Measurements from ENCODE around the gene USP21. TPM values are rescaled to one million over a fixed set of nuclear protein-coding genes. Genes with fewer than 3 reads are reported as not detected.
A peak's percentile ranks its signal among the peaks of the same experiment; 100 is the strongest.

Gene USP21
- total RNA-seq, 1 donor from 2014 or later = 3.3 TPM

DNA sequence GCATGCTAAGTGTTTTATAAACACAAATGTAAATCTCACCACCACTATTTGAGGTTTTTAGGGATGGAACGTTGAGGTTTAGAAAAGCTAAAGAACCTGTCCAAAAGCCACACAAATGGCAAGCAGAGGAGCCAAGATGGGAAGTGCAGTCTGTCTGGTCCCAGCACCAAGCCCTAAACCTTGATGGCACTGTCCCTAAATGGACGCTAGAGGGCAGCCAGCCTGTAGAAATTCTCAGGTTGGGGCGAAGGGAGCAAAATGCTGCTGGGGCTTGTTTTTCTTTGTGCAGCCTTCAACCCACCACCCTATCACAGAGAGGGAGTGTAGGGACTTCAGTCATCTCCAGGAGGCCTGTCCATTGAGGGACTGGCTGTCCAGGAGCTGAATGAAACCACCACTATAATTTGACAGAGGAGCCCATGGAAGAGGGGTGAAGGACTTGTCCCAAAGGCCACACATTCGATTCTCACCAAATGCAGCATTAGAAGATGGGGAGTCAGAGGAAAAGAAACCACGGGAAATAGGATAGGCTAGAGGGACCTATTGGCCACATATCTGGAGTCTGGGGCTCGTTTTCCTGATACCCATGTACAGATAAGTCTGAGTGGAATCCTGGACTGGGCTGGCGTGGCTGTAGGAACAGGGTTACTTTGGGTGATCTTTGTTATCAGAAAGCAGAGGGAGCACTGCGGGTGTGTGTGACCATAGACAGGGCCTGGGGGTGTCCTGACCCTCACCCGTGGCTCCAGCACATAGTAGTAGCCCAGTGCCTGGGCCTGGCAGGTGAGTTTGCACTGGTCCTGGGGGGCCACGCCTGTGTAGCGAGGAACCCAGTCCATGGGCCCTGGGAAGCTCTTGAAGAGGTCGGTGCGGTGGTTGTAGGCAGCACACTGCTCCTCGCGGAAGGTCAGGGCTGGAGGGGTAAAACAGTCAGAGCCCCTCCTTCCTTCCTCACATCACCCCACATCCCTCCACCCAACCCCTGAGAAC, 33.5 kb downstream of the USP21 start:
- peak; percentile 48 to 79 for DNase-seq (ENCODE audit: low read depth in 2 of 2)

DNA sequence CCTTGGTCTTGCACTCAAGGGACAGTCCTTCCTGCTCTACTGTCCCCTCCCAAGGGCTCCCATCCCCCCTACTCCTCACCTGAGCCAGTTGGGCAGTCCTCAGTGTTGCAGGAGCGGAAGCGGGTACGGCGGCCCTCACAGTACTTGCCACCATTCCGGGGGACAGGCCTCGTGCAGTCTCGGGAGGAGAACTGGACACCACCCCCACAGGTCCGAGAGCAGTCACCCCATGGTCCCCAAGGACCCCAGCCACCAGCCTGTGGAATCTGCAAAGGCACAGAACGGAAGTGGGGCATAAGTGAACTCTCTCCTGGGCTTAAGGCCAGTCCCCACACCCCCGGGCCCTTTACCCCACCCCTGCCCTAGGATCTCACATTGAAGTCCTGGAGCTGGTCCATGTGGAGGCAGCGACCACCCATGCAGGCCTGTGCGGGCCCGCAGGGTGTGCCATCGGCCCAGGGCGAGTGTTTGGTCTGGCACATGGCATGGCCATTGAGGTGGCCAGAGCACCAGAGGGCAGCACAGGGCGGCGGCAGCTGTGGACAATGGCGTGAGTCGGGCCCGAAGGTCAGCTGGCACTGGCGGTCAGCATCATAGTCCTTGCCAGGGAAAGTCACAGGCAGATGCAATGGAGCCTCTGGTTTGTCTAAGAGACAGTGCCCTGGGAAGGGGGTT, 34.4 kb downstream of the USP21 start:
- DNase-seq (ENCODE audit: low read depth in 2 of 2) = peak in 1 of 2 donors; percentile 55

DNA sequence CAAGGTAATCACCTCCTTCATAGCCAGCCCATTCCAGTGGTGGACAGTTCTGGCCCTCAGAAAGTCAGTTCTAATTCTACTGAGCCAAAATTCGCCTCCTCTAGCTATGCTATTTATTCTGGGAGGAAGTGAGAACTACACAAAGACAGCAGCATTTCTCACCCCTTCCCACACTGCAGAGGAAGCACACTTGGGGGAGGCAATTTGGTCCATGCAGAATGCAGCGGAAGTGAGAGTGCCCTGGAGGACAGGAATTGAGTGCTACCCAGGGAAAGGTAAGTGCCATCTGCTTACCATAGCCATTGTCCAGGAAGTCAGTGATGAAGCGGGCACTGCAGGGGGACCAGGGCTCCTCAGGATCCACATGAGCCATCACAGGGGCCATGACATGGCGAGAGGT, 35.9 kb downstream of the USP21 start:
- no peak for DNase-seq (ENCODE audit: low read depth in 2 of 2)

DNA sequence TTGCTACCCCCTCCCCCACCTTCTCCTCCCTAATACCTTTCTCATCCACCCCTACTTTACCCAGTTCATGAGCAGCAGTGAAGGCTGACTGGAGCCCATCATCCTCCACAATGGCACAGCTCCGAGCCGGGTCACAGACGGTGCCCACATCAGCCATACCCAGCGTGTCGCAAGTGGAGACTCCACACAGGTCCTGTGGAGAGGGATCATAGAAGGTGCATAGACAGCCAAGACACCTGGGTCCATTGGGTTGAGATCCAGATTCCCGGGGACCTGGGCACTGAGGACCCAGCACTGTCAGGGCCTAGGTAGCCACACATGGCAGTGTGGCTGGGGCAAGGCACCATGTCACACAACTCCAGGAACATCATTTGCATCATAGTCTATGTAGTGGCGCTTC, 36.8 kb downstream of the USP21 start:
- no peak for DNase-seq (ENCODE audit: low read depth in 2 of 2)

DNA sequence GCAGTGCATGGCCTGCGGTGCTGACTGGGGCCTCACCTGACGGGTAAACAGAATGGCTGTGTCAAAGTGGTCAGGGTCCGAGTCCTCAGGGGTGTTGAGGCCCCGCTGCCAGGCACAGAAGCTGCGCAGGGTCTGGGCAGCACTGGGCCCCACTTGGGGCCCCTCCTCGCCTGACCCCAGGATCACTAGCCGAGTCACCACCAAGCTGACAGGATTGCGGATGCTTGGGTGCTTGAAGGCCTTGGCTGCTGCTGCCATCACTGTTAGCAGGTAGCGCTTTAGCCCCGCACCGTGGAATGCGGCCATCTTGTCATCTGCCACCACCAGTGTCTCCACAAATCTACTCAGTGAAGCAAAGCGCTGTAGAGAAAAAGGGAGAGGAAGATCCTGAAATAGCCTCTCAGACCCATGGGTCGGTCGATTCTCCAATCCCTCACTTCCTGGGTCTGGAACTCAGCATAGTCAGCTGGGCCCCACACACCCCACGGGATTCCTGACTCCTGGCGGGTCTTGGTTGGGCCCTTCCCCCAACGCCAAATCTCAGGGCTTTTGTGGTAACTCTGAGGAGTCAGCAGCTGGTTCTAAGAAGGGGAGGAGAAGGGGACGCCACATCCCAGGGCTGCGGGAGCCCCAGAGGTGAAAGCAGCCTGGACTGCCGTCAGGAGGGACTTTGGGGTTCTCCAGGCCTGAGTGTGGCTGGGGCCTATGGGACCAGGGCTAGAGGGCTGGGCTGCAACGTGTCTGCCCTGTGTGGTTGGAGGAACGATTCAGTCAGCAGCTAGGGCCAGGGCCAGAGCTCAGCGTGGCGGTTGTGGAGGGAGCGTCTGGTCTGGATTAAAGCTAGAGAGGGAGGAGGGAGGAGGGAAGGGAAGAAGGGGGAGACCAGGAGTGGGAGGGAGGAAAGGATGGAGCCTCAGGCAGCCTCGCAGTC, 37.5 kb downstream of the USP21 start:
- peak in 1 of 2 donors; percentile 32 for DNase-seq (ENCODE audit: low read depth in 2 of 2)

DNA sequence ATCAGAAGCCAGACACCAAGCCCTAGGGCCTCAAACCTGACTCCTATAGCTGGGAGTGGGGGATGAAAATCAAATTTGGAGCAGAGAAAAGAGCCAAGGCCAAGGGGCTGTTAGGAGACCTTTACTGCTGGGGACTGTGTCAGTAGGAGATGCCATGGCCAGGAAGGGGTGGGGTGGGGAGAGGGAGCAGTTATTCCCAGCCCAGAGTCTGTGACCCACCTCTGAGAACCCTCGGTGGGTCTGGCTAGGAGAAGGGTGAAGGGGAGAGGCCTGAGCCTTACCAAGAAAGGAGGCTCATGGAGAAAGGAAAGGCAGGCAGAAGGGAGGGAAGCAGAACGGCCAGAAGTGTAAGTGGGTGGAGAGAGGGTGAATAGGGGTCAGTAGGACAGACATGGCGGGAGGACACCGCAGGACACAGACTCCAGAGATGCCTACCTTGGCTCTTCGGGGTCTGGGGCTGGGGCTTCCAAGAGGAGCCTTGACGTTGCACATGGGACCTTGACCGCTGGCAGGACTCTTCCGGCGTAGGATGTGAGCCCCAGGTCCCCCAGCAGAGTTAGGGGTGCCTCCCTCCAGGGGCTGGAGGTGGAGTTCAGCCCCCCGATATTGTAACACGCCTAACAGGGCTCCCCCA, 38.4 kb downstream of the USP21 start:
- DNase-seq (ENCODE audit: low read depth in 2 of 2) = no peak

DNA sequence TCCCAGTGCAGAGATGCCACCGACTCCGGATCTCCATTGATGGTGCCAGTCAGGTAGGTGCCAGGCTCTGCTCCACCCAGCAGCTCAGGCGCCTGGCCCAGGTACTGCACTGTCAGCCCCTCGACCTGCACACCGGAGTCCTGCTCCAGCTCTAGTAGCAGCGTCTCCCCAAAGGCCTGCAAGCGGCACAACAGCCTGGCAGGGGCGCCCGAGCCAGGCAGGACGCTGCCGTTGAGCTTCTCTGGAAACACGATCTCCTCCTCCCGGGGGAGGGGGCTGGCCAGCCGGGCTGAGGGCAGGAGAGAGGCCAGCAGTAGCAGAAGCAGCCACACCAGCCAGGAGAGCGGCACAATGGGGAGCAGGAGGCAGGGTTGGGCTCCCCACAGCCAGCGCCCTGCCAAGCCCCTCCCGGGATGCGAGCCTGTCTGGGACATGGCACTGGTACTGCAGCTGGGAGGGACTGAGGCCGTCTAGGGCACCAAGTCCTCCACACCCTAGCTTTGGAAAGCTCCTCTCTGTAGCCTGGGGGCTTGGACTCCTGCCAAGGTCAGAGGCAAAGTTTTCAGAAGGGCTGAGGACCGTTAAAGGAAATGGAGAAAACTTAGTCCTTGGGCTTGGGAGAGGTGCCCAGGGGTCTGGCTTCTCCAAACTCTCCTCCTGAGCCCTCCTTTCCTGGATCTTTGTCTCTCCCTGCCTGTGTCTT, 39.0 kb downstream of the USP21 start:
- DNase-seq (ENCODE audit: low read depth in 2 of 2) = peak in 1 of 2 donors; percentile 46

DNA sequence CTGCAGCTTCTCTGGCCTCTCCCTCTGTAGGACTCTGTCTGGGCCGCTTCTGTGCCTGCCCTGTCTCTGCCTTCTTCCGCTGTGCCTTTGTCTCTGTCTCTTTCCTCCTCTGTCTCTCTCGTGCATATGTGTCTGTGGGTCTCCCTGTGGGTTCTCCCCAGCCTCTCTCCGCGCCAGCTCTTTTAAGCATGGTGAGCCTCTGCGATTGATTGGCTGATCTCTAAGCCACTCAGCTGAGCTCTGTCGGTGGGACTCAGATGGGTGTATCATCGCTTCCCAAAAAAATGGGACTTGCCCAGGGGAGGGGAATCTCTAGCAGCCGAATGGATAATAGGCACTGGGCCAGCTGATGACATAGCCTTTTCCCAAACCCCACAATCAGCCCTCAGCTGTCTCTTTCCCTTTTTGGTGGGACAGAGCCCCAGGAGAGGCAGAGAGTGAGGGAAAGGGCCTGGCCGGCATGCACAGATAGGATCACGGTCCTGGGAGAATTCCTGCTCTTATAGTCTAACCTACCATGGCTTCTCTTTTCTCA, 39.7 kb downstream of the USP21 start, which contains the start of gene ADAMTS4:
TSS of gene ADAMTS4 (minus strand) at position 158 of the 535 bp plus-strand sequence. CDS start 427 bp downstream, outside the sequence.
- peak; percentile 68 to 74 for DNase-seq (ENCODE audit: low read depth in 2 of 2)

DNA sequence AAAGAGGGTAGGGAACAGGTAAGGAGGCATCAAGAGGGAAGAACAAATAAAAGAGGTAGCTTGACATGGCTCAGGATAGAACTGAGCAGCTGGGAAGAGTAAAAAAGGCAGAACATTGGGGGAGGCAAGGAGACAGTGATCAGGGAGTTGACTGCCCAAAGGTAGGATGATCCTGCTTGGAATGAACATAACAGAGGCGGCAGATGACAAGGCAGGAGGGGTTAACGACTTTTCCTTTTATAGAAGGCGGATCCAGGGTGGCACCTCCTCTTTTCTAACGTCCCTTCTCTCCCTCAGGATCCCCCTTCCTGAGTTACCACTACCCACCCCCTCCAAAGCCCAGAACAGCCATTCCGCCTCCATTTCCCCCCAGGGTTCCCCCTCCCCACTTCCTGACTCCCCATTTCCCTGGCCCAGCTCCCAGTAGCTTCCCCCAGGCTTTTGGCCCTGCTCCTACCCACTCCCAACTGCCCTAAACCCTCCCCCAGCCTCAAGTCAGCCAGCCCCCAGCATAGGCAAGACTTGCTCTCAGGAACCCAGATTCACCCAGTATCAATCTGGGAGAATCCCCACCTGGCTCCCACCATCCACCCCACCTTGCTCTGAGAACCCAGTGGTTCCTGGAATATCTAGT, 40.3 kb downstream of the USP21 start:
- DNase-seq (ENCODE audit: low read depth in 2 of 2) = peak in 1 of 2 donors; percentile 30

DNA sequence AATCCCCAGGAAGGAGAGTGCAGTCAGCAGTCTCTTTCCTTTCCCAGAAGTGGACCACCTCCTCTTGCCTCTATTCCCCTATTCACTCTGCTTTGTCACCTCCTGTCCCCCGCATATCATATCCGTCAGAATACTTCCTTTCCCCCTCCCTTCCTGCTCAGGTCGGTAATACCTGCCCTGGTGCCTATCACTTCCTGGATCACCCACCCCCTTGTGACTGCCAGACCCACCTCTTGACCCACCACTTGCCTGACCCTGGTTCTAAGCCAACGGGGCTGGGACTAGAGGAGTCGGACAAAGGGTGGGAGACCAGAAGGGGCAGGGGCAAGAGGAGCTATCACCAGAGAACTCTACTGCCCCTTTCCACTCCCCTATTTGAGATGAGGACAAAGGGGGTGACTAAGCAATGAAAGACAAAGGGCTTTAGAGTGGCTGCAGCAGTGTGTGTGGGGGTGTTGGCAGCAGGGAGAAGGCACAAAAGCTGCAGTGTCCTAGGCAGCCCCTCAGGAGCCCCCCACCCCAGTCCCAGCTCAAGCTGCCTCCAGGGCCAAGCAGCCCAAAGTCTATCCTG, 41.2 kb downstream of the USP21 start:
- peak in 1 of 2 donors; percentile 50 for DNase-seq (ENCODE audit: low read depth in 2 of 2)

DNA sequence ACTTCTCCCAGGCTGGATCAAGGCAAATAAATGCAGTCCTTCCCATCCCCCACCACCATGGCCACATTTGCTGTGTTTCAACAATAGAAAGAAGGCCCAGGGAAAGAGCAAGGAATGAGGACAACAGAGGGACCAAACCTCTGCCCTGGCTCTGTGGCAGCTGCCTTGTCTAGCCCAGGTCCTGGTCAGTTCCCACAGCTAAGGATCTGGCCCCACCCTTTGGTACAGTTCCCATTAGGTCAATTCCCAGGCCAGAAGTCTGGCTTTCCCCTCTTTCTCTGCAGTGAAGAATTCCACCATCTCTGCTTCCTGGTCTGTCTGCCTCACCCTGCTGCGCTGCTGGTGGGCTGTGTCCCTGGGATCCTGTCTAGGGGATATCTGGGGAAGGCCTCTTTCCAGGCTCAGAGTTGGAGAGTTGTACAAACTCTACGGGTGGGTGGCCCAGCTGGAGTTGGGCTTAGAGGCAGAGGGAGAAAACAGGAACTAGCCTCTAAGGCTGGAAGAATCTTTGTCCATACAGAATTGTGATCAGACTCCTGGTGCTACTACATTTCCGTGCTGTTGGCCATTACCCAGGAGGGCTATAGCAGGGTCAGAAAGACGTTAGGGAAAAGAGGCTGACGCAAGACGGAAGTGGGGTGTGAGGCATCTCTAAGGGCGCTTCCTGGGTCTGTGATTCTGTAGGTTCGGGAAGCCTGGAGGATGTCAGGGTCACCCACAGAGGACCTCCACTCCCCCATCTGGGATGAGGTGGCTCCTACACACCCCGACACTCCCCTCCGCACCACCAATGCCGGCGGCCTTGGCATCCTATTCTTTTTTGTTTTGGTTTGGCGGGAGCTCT, 41.9 kb downstream of the USP21 start:
- DNase-seq (ENCODE audit: low read depth in 2 of 2) = peak in 1 of 2 donors; percentile 79

DNA sequence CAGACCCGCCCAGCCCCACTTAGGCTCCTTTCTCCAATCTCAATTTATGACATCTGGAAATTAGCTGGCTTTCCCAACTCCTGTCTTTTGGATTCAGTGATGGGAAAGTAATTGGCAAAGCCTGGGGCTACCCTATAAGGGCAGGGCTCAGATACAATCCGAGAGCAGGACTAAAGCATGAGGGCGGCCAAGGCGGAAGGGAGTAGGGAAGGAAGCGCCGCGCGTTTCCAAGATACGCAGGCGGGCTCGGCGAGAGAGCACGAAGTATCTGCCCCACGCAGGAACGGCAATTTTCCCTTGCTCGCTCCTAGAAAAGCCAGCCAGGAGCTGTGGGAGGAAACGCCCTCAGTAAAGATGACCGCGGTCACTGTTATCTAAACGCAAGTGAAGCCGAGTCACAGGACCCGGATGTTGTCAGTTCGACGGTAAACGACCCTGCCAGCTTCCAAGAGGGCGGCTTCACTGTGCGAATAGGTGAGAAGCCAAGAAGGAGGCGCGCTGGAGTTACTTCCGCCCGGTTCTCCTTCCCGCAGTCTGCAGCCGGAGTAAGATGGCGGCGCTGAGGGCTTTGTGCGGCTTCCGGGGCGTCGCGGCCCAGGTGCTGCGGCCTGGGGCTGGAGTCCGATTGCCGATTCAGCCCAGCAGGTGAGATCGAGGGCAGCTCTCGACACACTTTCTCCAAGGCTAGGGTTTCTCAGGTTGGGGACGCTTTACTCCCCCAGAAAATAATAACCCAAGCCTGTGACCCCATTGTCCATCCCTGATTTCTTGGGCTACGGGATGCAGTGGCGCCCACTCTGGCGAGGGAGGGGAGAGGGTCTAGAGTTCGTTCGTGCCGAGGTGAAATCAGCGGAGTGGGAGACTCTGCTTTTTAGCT, 42.8 kb downstream of the USP21 start, which contains the start of gene NDUFS2:
TSS of gene NDUFS2 (plus strand) at position 532 of the 877 bp plus-strand sequence. CDS start at position 551, 19 bp downstream.
- DNase-seq (ENCODE audit: low read depth in 2 of 2) = peak; percentile 98 to 99

DNA sequence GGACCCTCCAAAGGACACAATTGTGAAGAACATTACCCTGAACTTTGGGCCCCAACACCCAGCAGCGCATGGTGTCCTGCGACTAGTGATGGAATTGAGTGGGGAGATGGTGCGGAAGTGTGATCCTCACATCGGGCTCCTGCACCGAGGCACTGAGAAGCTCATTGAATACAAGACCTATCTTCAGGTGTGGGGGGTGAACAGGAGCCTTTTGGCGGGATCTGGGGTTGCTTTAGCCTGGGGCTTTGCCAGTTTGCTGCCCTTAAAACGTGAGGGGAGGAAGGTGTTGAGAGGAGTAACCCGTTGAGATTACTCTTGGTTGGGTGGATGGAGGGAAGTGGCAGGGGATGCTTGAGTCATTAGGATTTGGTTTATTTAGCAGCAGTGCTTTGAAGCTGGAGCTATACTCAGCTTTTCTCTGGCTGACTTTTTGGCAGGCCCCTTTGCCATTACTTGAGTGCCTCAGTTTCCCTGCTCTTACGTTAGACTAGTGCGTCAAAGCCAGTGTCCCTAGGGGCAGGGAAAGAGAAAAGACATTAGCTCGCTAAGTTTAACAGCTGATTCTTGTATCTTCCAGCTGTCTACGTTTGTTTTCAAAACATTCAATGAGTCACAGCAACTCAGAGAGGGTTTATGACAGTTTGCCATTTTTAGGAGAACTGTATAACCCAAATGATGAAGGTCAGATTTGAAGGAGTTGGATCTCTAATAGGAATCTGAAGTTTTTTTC, 47.3 kb downstream of the USP21 start:
- no peak for DNase-seq (ENCODE audit: low read depth in 2 of 2)

DNA sequence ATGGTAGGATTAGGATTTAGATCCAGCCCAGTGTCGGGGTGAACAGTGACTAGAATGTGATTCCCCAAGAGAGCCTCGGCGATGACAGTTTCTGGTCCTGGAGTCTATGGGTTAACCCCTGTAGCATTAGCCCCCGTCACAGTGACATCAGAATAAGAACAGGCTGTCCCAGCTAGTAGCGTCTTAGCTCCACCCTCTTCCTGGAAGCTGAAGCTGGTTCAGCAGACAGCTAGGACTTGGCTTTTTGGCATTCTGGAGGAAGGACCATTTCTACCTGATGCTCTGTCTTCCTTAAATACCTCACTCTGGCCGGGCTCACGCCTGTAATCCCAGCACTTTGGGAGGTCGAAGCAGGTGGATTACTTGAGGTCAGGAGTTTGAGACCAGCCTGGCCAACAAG, 47.9 kb downstream of the USP21 start:
- DNase-seq (ENCODE audit: low read depth in 2 of 2) = no peak

DNA sequence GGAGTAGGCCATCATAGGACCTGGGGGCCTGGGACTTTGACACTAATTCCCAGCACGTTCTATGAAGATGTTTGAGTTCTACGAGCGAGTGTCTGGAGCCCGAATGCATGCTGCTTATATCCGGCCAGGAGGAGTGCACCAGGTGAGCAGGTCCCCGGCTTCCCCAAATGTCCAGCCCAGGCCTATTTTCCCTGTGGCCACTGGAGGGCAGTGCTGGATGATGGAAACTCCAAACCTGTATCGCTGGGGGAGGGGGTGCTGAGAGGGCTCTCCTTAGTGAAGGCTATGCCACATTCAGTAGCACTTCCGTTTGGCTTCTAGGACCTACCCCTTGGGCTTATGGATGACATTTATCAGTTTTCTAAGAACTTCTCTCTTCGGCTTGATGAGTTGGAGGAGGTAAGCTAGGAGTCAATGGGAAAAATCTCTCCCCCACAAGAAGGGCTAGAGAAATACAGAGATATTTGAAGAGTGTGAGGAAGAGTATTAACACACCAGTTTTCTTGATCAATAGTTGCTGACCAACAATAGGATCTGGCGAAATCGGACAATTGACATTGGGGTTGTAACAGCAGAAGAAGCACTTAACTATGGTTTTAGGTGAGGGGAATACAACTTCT, 50.6 kb downstream of the USP21 start:
- peak; percentile 42 to 73 for DNase-seq (ENCODE audit: low read depth in 2 of 2)

DNA sequence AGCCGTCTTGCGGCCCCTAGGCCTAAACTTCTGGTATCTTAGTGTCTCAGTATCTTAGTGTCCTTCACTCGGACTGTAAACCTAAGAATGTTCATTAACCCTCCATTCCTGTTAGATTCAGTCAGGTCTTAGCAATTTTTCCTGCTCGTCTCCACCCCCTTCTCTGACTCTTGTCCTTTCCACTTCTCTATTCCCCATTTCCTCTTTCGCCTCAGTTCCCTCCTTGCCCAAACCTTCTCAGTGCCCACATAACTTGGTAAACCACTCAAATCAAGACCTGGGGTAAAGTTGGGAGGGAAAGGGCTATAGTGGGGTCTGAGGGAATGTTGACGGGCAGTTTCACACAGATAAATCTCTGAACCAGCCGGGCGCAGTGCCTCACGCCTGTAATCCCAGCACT, 55.1 kb downstream of the USP21 start:
- no peak for DNase-seq (ENCODE audit: low read depth in 2 of 2)
